Liver (tissue), 3 donors: ENCODE measurements around the gene ST6GALNAC3.

Experiments used
- GABPA ChIP-seq, 2 donors: IDR thresholded peaks in 1 of 2; conservative IDR thresholded peaks in 1 of 2; 2 replicates each; pipeline ENCODE4 v1.6.1; 2016; ENCODE audit warnings: antibody characterized with exemption in 2 of 2, mild to moderate bottlenecking in 1 of 2, moderate library complexity in 1 of 2
- JUND ChIP-seq, 2 donors: IDR thresholded peaks; 2 replicates each; pipeline ENCODE4 v1.6.1; 2016; ENCODE audit warnings: antibody characterized with exemption in 2 of 2
- TF ChIP-seq, protein P1 (sequence below): fragments of 150-350 bp; IDR thresholded peaks from 2 replicates; pipeline ENCODE4 v1.5.1; 2017; ENCODE audit warnings: improper control_type of control experiment, low read depth, low read length; ENCODE audit not compliant: missing input control
- donor health status: healthy.
- donor health status: healthy.

DNA sequence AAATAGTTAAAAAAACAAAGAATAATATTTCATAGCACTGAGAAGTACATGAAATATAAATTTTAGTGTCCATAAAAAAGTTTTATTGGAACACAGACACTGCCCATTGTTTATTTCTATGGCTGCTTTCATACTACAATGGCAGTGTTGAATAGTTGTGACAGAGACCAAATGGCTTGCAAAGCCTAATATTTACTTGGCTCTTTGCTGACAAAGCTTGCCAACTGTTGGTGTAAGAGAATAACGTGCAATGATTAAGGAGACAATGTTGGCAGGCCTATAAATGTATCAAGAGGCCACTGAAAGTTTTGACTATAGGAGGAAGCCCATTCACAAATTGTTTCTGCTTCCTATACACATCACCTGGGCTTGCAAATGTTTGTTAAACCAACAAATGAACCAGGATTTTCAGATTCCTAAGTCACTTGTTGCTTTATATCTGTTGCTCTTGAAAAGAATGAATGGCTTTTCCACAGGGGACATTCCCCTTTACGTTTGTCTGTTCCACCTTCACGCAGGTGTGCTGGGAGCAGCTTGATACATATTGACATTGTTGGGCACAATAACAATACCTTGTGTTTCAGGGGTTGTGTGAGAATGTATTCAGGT is 5.5 kb upstream of the ST6GALNAC3 start:
- TF ChIP-seq, protein P1, sequence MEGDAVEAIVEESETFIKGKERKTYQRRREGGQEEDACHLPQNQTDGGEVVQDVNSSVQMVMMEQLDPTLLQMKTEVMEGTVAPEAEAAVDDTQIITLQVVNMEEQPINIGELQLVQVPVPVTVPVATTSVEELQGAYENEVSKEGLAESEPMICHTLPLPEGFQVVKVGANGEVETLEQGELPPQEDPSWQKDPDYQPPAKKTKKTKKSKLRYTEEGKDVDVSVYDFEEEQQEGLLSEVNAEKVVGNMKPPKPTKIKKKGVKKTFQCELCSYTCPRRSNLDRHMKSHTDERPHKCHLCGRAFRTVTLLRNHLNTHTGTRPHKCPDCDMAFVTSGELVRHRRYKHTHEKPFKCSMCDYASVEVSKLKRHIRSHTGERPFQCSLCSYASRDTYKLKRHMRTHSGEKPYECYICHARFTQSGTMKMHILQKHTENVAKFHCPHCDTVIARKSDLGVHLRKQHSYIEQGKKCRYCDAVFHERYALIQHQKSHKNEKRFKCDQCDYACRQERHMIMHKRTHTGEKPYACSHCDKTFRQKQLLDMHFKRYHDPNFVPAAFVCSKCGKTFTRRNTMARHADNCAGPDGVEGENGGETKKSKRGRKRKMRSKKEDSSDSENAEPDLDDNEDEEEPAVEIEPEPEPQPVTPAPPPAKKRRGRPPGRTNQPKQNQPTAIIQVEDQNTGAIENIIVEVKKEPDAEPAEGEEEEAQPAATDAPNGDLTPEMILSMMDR: no peak
- no peak for TF ChIP-seq JUND (IDR thresholded peaks at IDR 0.05)
- TF ChIP-seq GABPA (IDR thresholded peaks at IDR 0.05 in 1 of 2, conservative IDR thresholded peaks at IDR 0.05 in 1 of 2): no peak
